ENCODE data around the gene ARRDC5. TPM values are rescaled to one million over a fixed set of nuclear protein-coding genes. Genes with fewer than 3 reads are reported as not detected.
A peak's percentile ranks its signal among the peaks of the same experiment; 100 is the strongest.

ARRDC5 gene
- total RNA-seq, 1 donor from 2014 or later, result not detected

GRCh38 chr19:4911786-4912672, 9.3 kb upstream of the ARRDC5 start:
- no peak overlapping the region for H3K4me3 ChIP-seq (ENCODE audit: low read depth, low read length)
- no peaks in the 10 kb centered on the region for H3K27me3 ChIP-seq (ENCODE audit: control insufficient read depth, insufficient read depth, low read length)
- peak; percentile 68 for TF ChIP-seq CTCF (IDR thresholded peaks at IDR 0.05; ENCODE audit: insufficient read depth, low read length, severe bottlenecking)
- FAIRE-seq, result peak; percentile 99
- no peaks in the 10 kb centered on the region for H3K36me3 ChIP-seq (ENCODE audit: control insufficient read depth, insufficient read depth, low read length)
- DNase-seq (ENCODE audit: low read depth), result peak; percentile 99

GRCh38 chr19:4911314-4911713, 8.6 kb upstream of the ARRDC5 start:
- H3K27me3 ChIP-seq (ENCODE audit: control insufficient read depth, insufficient read depth, low read length), result no peaks in the 10 kb centered on the region
- FAIRE-seq, result no peak
- H3K4me3 ChIP-seq (ENCODE audit: low read depth, low read length), result no peak overlapping the region
- no peak for DNase-seq (ENCODE audit: low read depth)
- no peak for TF ChIP-seq CTCF (IDR thresholded peaks at IDR 0.05; ENCODE audit: insufficient read depth, low read length, severe bottlenecking)
- no peaks in the 10 kb centered on the region for H3K36me3 ChIP-seq (ENCODE audit: control insufficient read depth, insufficient read depth, low read length)

- FAIRE-seq (peak; percentile 23), DNase-seq (ENCODE audit: low read depth) (peak; percentile 18)
- H3K27me3 ChIP-seq (ENCODE audit: control insufficient read depth, insufficient read depth, low read length), result no peaks in the 10 kb centered on the region
- no peak for TF ChIP-seq CTCF (IDR thresholded peaks at IDR 0.05; ENCODE audit: insufficient read depth, low read length, severe bottlenecking)
- no peaks in the 10 kb centered on the region for H3K36me3 ChIP-seq (ENCODE audit: control insufficient read depth, insufficient read depth, low read length)
- peak overlapping the region; percentile 63 for H3K4me3 ChIP-seq (ENCODE audit: low read depth, low read length)
Observed at GRCh38 chr19:4910594-4911281, 8.0 kb upstream of the ARRDC5 start.

- peak; percentile 63 for DNase-seq (ENCODE audit: low read depth)
- peak overlapping the region; percentile 63 for H3K4me3 ChIP-seq (ENCODE audit: low read depth, low read length)
- H3K27me3 ChIP-seq (ENCODE audit: control insufficient read depth, insufficient read depth, low read length), result no peaks in the 10 kb centered on the region
- H3K36me3 ChIP-seq (ENCODE audit: control insufficient read depth, insufficient read depth, low read length), result no peaks in the 10 kb centered on the region
- no peak for FAIRE-seq
- no peak for TF ChIP-seq CTCF (IDR thresholded peaks at IDR 0.05; ENCODE audit: insufficient read depth, low read length, severe bottlenecking)
Observed at GRCh38 chr19:4909897-4910593, 7.3 kb upstream of the ARRDC5 start.

- DNase-seq (ENCODE audit: low read depth) (no peak), FAIRE-seq (no peak)
- H3K4me3 ChIP-seq (ENCODE audit: low read depth, low read length), result peak within 1 kb of the TSS; percentile 63
- H3K27me3 ChIP-seq (ENCODE audit: control insufficient read depth, insufficient read depth, low read length), result no peaks in the 10 kb centered on the region
- TF ChIP-seq CTCF (IDR thresholded peaks at IDR 0.05; ENCODE audit: insufficient read depth, low read length, severe bottlenecking), result no peak
- no peaks in the 10 kb centered on the region for H3K36me3 ChIP-seq (ENCODE audit: control insufficient read depth, insufficient read depth, low read length)
Observed at GRCh38 chr19:4909156-4909896, 6.6 kb upstream of the ARRDC5 start, which contains the start of gene UHRF1. UHRF1 (plus strand) TSS chr19:4909501; CDS start chr19:4910886, 1,385 bp downstream.

All from bronchial epithelial cell (primary cell).